AG08396 (cell line): ENCODE data around the gene TRPM2.
"Not testable (repeated sequence)": the region's sequence is repeated elsewhere in the genome, so short reads cannot be mapped to it uniquely, and the experiment has no call there.

Experiments
- DNase-seq: peaks from one replicate; pipeline ENCODE4 v3.0.0; 2012; ENCODE audit warnings: low spot score, mixed read lengths

TRPM2 gene

DNA sequence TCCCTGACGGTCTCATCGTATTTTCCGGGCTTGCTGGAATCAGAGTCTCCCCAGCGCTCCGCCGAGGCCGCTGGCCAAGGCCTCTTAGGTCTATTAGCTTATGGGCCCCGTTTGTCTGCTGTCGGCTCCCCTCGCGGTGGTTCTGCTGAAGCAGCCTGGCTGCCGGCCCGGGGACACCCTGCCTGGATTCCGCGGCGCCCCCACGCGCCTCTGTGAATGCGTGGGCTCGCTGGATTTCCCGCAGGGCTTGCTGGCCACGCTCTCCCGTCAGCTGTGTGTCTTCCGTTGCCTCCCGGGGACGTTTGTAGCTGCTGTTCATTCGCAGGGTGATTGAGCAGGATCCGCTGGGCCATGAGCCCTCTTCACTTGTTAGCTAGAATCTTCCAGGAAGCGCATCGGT is 110.3 kb downstream of the TRPM2 start:
- DNase-seq: no peak

DNA sequence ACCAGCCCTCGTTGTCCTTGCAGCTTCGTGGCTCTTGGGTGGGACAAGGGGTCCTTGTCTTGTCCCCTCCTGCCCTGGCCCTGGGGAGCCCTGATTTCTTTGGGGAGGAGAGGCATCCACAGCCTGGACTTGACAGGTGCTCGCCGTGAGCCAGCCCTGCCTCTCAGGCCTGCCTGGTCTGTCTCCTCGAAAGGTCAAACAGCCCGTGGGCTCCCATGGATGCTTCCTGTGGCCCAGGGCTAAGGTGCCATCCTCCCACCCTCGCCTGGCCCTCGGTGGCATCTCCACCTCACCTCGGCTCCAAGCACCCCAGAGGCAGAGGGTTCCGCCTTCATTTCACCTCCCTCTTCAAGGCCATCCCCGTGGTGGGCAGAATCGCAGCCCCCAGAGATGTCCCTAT is 110.9 kb downstream of the TRPM2 start:
- no peak for DNase-seq

DNA sequence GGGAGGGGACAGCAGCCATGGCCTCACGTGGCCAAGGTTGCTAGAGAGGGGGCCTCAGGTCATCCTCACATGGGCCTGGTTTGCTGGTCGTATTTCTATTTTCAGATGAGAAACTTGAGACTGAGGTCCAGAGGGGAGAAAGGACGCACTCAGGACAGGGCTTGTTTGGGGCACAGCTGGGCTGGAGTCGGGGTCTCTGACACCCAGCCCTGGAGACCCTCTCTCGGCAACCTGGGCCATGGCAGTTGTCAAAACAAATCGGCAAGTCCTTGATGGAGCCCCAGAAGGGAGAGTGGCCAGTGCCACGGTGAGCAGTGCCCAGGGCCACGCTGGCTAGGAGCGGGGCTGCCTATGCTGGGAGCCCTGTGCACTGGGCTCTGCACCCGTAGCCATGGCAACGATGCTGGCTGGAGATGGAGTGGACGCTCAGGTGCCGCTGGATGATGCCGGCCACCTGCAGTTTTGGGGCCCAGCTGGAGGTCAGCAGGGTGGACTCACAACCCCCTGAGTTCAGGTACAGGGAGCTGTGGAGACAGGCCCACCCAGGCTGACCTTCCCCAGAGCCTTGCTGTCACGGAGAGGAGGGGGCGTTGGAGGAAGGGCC is 113.0 kb downstream of the TRPM2 start:
- DNase-seq: no peak

- no peak for DNase-seq
Measured at GRCh38 chr21:44466996-44467858, 113.8 kb downstream of the TRPM2 start.

DNA sequence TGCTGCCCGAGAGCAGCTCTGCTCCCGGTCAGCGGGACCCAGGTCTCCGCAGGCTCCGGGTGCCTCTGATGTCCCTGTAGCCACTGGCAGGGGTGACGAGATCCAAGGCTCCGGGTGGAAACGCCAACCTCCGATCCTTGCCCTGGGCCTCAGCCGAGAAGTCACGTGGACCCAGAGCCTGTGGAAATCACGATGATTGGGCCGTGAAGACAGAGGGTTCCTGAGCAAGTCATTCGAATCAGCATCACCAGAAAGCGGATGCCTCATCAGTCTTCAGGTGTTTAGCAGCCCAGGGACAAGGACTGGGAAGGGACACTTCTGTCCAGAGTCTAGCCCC is 114.4 kb downstream of the TRPM2 start:
- no peak for DNase-seq

DNA sequence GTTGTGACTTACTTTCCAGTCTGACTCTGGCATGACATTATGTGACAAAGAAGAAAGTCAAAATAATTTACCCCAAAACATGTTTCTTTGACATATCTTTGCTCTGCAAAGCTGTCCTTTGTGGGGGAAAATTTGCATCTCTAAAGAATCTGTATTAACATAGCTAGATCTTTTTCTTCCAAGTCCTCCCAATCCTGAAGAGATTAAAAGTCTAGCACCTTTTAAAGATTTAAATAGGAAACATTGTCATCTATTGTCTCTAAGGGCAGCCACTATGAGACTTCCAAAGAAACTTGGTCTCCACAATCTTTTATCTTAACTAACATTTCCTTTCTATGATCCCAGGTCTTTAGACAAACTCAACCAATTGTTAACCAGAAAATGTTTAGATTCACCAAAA is 117.9 kb downstream of the TRPM2 start:
- no peak for DNase-seq

DNA sequence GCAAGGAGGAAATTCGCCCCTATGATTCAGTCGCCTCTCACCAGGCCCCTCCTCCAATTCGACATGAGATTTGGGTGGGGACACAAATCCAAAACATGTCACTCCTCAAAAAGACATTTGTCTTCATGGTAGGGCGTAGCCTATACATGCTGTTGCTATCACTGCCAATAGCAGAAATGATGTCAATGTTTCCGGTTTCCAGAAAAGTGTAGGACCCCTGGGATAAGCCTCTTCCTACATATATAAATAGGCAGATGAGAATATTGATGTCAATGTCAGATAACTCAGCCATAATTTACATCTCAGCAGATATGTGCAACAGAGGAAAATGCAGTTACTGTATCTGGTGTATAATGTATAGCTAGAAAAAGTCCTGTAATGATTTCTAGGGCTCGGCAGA is 118.6 kb downstream of the TRPM2 start:
- DNase-seq: no peak

DNA sequence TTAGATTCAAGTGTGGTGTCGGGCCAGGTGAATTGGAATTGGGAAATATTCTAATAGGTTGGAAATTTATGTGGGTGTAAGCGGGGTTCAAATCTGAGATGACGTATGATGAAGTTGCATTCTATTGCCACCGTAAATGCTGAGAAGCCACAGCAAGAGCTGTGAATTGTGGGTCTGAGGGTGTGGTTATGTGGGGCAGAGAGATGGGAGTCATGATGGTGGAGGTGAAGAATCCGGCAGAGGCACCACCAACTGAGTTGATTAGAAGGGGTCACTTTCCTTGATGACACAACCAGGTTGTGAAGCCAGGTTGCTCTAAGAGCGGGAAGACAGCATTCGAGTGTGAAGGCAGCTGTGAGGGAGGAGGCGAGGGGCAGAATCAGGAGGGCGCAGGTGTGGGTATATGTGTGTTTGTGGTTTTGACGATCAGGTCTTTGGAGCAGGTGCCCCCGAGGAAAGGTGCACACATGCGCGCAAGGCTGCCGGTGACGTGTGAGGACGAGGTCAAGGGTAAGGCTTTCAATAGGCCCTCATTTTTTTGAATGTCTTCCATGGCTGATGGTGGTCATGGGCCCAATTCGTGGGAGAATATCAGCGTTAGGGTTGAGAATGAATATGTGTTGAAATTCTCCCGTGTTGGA is 120.6 kb downstream of the TRPM2 start:
- no peak for DNase-seq

GRCh38 chr21:44475266-44475845 is 121.9 kb downstream of the TRPM2 start:
- no peak for DNase-seq

DNA sequence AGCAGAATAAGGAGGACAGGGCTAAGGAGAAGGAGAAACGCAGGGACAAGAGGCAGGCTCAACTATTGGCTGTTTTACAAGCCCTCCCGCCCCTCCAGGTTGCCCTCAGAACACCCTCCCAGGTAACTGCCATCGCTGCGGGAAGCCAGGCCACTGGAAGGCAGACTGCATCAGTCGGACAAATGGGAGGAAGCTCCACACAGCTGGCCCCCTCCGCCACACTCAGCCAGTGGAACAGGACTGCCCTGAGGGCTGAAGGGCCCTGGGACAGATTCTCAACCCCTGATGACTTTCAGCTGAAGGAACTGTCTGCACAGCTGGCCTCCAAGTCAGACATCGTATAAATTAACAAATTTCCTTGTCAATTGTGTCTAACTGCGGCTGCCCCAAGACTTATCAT is 123.7 kb downstream of the TRPM2 start:
- no peak for DNase-seq

- no peak for DNase-seq
Measured at GRCh38 chr21:44477712-44478111, 124.3 kb downstream of the TRPM2 start.

- DNase-seq: no peak
Measured at GRCh38 chr21:44478124-44478800, 124.8 kb downstream of the TRPM2 start.

DNA sequence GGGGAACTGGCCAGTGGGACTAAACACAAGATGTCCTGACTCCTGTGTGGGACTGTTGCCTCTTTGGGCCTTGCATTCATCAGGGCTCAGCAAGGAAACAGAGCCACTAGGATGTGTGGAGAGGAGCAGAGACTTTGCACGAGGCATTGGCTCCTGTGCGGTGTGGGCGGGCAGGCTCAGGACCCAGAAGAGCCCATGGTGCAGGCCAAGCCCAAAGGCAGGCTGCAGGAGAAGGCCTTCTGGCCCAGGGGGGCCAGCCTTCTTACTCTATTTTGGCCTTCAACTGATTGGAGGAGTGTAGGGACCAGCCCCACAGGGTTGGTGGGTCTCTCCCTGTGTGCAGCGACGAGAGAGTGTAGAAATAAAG is 125.4 kb downstream of the TRPM2 start:
- DNase-seq: no peak

DNA sequence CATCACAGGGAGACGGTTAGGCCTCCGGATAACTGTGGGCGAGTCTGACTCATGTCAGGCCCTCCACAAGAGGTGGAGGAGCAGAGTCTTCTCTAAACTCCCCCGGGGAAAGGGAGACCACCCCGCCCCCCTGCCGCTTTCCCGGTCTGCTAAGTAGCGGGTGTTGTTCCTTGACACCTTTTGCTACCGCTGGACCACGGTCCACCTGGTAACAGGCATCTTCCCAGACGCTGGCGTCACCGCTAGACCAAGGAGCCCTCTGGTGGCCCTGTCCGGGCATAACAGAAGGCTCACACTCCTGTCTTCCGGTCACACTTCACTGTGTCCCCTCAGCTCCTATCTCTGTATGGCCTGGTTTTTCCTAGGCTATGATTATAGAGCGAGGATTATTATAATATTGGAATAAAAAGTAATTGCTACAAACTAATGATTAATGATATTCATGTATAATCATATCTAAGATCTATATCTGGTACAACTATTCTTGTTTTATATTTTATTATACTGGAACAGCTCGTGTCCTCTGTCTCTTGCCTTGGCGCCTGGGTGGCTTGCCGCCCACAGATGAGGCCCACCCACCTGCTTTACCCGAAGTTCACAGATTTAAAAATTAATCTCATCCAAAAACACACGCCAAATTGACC is 126.3 kb downstream of the TRPM2 start:
- DNase-seq: not testable (repeated sequence)

DNA sequence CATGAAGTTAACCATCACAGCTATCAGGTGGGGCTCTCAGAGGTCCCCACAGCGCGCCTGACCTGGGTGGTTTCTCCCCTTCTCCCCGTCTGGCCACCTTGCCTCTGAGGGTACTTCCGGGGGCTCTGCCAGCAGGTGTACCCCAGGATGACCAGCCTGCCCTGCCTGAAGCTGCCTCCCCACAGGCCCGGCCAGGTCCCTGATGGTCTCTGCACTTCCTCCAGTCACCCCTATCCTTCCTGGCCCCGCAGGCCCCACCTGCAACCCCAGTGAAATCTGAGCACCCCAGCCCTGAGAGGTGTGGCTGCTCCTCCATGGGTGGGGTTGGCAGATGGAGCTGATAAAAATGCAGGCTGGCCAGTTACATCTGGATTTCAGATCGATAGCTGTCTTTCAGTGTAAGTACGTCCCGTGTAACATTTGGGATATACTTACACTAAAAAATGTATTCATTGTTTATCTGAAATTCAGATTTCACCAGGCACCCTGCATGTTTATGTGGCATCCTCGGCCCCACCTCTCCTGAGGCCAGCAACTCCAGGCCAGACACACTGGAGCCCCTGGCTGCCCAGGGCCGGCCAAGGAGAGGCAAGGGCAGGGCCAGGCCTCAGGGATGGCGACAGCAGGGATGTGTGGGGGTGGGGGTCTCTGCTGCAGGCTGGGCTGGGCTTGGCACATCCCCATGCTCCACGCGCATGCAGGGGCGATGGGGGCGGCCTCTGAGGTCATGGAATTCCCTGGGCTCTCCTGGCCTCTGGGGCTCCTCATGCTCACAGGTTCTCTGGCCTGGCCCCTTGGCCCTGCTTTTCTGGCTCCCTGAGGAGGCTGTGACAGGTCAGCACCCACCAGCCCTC is 127.0 kb downstream of the TRPM2 start:
- DNase-seq: no peak

GRCh38 chr21:44482581-44483287 is 129.3 kb downstream of the TRPM2 start:
- DNase-seq: no peak

GRCh38 chr21:44483288-44484237 is 130.1 kb downstream of the TRPM2 start:
- no peak for DNase-seq

- no peak for DNase-seq
Measured at GRCh38 chr21:44484498-44485253, 131.3 kb downstream of the TRPM2 start.
